Activated effector memory CD4-positive, alpha-beta T cell treated with Interleukin-2 at 50 U/mL for 16 hours (primary cell): ENCODE measurements around the gene NDUFS6.
A peak's percentile ranks its signal among the peaks of the same experiment; 100 is the strongest.

ENCODE experiments used
- DNase-seq: peaks from one replicate; pipeline ENCODE4 v3.0.0-alpha.2; 2020

NDUFS6 gene

GRCh38 chr5:1801222-1801966 is at the start of gene NDUFS6:
NDUFS6 (plus strand) TSS chr5:1801407; CDS start chr5:1801418, 11 bp downstream.
- peak; percentile 73 for DNase-seq

GRCh38 chr5:1751864-1752822 is 49.1 kb upstream of the NDUFS6 start:
- DNase-seq: no peak

- no peak for DNase-seq
These were observed 48.3 kb upstream of the NDUFS6 start for GRCh38 chr5:1752881-1753280.

- no peak for DNase-seq
These were observed 47.7 kb upstream of the NDUFS6 start for GRCh38 chr5:1753490-1753889.

- DNase-seq: no peak
These were observed 46.5 kb upstream of the NDUFS6 start for GRCh38 chr5:1754531-1755220.

- no peak for DNase-seq
These were observed 45.8 kb upstream of the NDUFS6 start for GRCh38 chr5:1755321-1755949.

GRCh38 chr5:1756481-1756880 is 44.7 kb upstream of the NDUFS6 start:
- no peak for DNase-seq

GRCh38 chr5:1757511-1757910 is 43.7 kb upstream of the NDUFS6 start:
- DNase-seq: no peak

GRCh38 chr5:1758574-1758973 is 42.6 kb upstream of the NDUFS6 start:
- DNase-seq: no peak

GRCh38 chr5:1759378-1759970 is 41.7 kb upstream of the NDUFS6 start:
- no peak for DNase-seq

- DNase-seq: no peak
These were observed 41.0 kb upstream of the NDUFS6 start for GRCh38 chr5:1760231-1760630.

GRCh38 chr5:1760656-1761452 is 40.4 kb upstream of the NDUFS6 start:
- no peak for DNase-seq

- no peak for DNase-seq
These were observed 39.8 kb upstream of the NDUFS6 start for GRCh38 chr5:1761453-1761755.

GRCh38 chr5:1762121-1762882 is 38.9 kb upstream of the NDUFS6 start:
- no peak for DNase-seq

GRCh38 chr5:1762883-1763547 is 38.2 kb upstream of the NDUFS6 start:
- DNase-seq: no peak

GRCh38 chr5:1763548-1763911 is 37.7 kb upstream of the NDUFS6 start:
- peak; percentile 18 for DNase-seq

GRCh38 chr5:1763960-1764605 is 37.1 kb upstream of the NDUFS6 start:
- DNase-seq: no peak

- DNase-seq: no peak
These were observed 36.6 kb upstream of the NDUFS6 start for GRCh38 chr5:1764606-1764960.

- DNase-seq: no peak
These were observed 35.9 kb upstream of the NDUFS6 start for GRCh38 chr5:1765141-1765879.
